ENCODE results near the gene LARP4B. TPM values are rescaled to one million over a fixed set of nuclear protein-coding genes. Genes with fewer than 3 reads are reported as not detected.

Gene LARP4B
- total RNA-seq, 2 donors from 2014 or later = 42.2 to 70.6 TPM

DNA sequence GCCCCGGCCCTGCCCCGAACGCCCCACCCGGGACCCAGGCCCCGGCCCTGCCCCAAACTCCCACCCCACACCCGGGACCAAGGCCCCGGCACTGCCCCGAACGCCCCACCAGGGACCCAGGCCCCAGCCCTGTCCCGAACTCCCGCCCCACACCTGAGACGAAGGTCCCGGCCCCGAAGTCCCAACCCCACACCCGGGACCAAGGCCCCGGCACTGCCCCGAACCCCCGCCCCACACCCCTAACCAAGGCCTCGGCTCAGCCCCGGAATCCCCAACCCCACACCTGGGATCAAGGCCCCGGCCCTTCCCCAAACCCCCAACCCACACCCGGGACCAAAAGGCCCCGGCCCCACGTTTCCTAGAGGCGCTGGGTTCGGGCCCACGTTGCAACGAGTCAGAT lies 1.1 kb upstream of the LARP4B start:
- H3K27me3 ChIP-seq (replicated peaks; ENCODE audit: insufficient read depth) = no peaks in the 10 kb centered on the region
- peaks cover 17 to 27% of the 10 kb centered on the region in 2 donors for H3K4me1 ChIP-seq (ENCODE audit: control insufficient read depth in 1 of 2, low read depth in 2 of 2)
- DNase-seq (ENCODE audit: low spot score) = no peak
- H3K9me3 ChIP-seq = no peaks in the 10 kb centered on the region
- H3K4me3 ChIP-seq = peak overlapping the region; percentile 79
- ATAC-seq (ENCODE audit: insufficient number of reproducible peaks, low FRiP score, low read depth) = no peak
- peak overlapping the region; percentile 82 to 89 for H3K27ac ChIP-seq
- no peaks in the 10 kb centered on the region for H3K36me3 ChIP-seq
- TF ChIP-seq, protein P1, sequence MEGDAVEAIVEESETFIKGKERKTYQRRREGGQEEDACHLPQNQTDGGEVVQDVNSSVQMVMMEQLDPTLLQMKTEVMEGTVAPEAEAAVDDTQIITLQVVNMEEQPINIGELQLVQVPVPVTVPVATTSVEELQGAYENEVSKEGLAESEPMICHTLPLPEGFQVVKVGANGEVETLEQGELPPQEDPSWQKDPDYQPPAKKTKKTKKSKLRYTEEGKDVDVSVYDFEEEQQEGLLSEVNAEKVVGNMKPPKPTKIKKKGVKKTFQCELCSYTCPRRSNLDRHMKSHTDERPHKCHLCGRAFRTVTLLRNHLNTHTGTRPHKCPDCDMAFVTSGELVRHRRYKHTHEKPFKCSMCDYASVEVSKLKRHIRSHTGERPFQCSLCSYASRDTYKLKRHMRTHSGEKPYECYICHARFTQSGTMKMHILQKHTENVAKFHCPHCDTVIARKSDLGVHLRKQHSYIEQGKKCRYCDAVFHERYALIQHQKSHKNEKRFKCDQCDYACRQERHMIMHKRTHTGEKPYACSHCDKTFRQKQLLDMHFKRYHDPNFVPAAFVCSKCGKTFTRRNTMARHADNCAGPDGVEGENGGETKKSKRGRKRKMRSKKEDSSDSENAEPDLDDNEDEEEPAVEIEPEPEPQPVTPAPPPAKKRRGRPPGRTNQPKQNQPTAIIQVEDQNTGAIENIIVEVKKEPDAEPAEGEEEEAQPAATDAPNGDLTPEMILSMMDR (IDR thresholded peaks at IDR 0.05) = no peak

DNA sequence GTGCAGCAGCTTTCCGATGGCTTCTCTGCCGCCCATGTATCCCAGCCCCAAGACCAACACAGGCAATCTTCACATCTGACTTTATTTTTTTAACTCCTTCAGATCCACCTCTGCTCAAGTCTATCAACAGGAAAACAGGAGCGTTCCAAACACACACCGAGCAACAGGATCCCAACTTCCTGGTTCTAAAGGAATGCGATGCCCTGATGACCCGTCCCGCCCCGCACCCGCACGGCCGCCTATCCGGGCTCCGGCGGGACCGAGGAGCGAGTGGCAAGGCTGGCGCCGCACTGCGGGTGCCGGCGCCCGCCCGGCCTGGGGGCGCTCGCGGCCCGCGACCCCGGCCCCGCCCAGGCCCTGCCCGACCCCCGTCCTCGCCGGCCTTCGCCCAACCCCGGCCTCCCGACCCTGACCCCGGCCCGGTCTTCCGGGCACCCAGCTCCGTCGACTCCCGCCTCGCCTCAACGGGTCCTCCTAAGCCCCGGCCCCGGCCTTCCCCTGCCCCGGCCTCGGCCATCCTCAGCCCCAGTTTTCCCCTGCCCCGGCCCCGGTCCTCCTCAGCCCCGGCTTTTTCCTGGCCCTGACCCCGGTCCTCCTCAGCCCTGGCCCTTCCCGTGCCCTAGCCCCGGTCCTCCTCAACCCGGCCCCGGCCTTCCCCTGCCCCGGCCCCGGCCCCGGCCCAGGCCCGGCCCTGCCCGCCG lies 730 bp downstream of the LARP4B start:
- ATAC-seq (ENCODE audit: insufficient number of reproducible peaks, low FRiP score, low read depth) (peak; percentile 5), DNase-seq (ENCODE audit: low spot score) (no peak)
- H3K9me3 ChIP-seq = no peaks in the 10 kb centered on the region
- H3K4me1 ChIP-seq (ENCODE audit: control insufficient read depth in 1 of 2, low read depth in 2 of 2) = peaks cover 25 to 39% of the 10 kb centered on the region in 2 donors
- H3K27me3 ChIP-seq (replicated peaks; ENCODE audit: insufficient read depth) = no peaks in the 10 kb centered on the region
- peak overlapping the region; percentile 85 for H3K27ac ChIP-seq
- no peaks in the 10 kb centered on the region for H3K36me3 ChIP-seq
- TF ChIP-seq, protein P1 (IDR thresholded peaks at IDR 0.05) = no peak
- H3K4me3 ChIP-seq = peak overlapping the region; percentile 88

DNA sequence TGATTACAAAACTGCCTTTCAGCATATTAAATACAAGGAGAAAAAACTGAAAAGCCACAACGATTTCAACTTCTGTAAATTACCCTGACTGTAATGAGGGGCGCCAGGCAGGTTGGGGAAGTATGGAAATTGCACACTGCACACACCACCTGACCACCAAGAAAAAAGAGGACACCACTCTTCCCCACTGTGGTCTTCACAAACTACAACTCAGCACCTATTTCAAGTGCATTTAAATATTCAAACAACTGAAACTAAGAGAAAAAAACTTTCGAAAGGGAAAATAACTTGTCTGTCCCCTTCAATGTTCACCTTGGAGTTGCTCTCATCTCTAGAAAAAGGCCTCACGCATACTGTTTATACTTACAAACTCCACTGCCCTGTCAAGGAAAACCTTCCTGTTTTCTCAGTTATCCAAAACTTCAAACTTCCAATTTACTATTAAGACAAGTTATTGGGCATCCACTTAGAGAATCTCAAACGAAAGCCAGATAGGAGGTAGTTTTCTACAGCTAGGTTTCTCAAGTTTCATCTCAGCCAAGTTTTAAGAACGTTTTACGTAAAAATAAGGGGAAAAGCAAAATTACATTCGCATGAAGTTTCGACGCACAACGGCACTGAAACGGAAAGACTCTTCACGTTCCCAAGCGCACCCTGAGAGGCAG lies 1.4 kb downstream of the LARP4B start:
- ATAC-seq (ENCODE audit: insufficient number of reproducible peaks, low FRiP score, low read depth) = no peak
- Histone ChIP-seq H3K4me3 (peak overlapping the region; percentile 88), H3K4me1 (ENCODE audit: control insufficient read depth in 1 of 2, low read depth in 2 of 2) (peaks cover 25 to 39% of the 10 kb centered on the region in 2 donors), H3K27ac (peak overlapping the region; percentile 85), H3K36me3 (no peaks in the 10 kb centered on the region), H3K9me3 (no peaks in the 10 kb centered on the region), H3K27me3 (replicated peaks; ENCODE audit: insufficient read depth) (no peaks in the 10 kb centered on the region)
- TF ChIP-seq, protein P1 (IDR thresholded peaks at IDR 0.05) = no peak
- DNase-seq (ENCODE audit: low spot score) = no peak

DNA sequence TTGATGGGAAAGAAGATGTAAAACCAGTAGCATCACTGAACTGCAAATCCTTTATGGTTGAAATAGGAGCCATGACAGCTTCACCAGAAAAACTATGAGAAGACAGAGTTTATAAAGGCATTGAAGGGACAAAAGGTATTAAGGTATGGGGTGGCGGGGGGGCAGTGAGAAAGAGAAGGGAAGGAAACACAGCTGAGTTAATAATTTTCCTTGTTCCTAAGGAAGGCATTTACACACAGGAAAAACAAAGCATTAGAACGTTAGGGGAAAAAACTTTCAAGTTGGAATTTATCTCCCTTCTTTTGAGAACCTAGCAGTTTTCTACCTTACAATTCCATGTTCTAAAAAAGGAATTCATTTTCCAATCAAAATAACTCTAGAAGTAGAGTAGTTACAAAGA lies 4.4 kb downstream of the LARP4B start:
- TF ChIP-seq, protein P1 (IDR thresholded peaks at IDR 0.05) = no peak
- no peaks in the 10 kb centered on the region for H3K36me3 ChIP-seq
- peaks cover 25 to 49% of the 10 kb centered on the region in 2 donors for H3K4me1 ChIP-seq (ENCODE audit: control insufficient read depth in 1 of 2, low read depth in 2 of 2)
- no peak overlapping the region for H3K4me3 ChIP-seq
- H3K27me3 ChIP-seq (replicated peaks; ENCODE audit: insufficient read depth) = no peaks in the 10 kb centered on the region
- H3K9me3 ChIP-seq = no peaks in the 10 kb centered on the region
- H3K27ac ChIP-seq = no peak overlapping the region
- DNase-seq (ENCODE audit: low spot score) (no peak), ATAC-seq (ENCODE audit: insufficient number of reproducible peaks, low FRiP score, low read depth) (no peak)

DNA sequence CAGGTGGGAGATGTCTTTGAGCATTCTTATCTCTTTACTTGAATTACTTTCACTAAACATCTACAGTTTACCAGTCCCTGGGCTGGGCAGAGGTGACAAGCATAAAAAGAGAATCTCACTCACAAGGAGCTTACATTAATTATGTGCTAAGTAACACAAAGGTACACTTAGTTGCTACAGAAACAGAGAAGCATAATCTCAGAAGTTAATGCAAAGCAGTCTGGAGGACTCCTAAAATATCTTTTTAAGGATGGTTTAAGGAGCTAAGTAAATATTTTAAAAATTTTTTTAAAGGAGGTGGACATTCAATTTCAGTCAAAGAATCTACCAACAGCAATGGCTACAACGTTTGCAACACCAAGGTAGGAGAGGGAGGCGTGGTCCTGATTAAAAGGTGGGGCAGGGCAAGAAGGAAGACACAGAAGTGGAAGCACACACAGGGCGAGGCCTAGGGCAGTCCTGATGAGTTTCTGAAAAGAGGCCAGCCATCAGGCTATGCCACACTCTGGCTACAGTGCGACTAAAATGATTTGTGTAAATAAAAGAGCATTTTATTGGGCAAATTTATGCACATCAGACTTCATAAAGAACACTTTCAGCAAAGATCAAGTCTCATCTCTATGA lies 5.3 kb downstream of the LARP4B start:
- Histone ChIP-seq H3K36me3 (no peaks in the 10 kb centered on the region), H3K27ac (no peak overlapping the region), H3K4me1 (ENCODE audit: control insufficient read depth in 1 of 2, low read depth in 2 of 2) (peaks cover 25 to 49% of the 10 kb centered on the region in 2 donors), H3K4me3 (no peak overlapping the region), H3K9me3 (no peaks in the 10 kb centered on the region), H3K27me3 (replicated peaks; ENCODE audit: insufficient read depth) (no peaks in the 10 kb centered on the region)
- no peak for DNase-seq (ENCODE audit: low spot score)
- ATAC-seq (ENCODE audit: insufficient number of reproducible peaks, low FRiP score, low read depth) = no peak
- TF ChIP-seq, protein P1 (IDR thresholded peaks at IDR 0.05) = no peak

All from thoracic aorta (tissue), 2 donors.